Right lobe of liver (tissue), 6 donors: ENCODE measurements around the gene SHD. TPM values are rescaled to one million over a fixed set of nuclear protein-coding genes. Genes with fewer than 3 reads are reported as not detected.

Experiments used
- ATAC-seq, 4 donors: fragments of 200-7000 bp; cut with Tn5 transposase; one replicate each; pipeline ENCODE4 v1.9.1; 2020; ENCODE audit warnings: mild to moderate bottlenecking in 4 of 4, moderate library complexity in 4 of 4
- DNase-seq, 3 donors: peaks; one replicate each; pipeline ENCODE4 v3.0.0-alpha.2; 2020
- H3K27ac ChIP-seq, 3 donors: fragments of 200-600 bp; one replicate each; pipeline ENCODE4 v1.8.0; 2022
- H3K27me3 ChIP-seq, 2 donors: fragments of 200-600 bp; one replicate each; pipeline ENCODE4 v1.8.0; 2022
- H3K36me3 ChIP-seq, 4 donors: fragments of 200-600 bp; sonication (generic) in 1 of 4; one replicate each; pipeline versions ENCODE4 v1.5.1 to v1.8.0; 2017 to 2022; ENCODE audit warnings: control low read depth in 1 of 4
- H3K4me1 ChIP-seq, 4 donors: fragments of 200-600 bp; sonication (generic) in 1 of 4; one replicate each; pipeline versions ENCODE4 v1.5.1 to v1.8.0; 2017 to 2022; ENCODE audit warnings: control low read depth in 1 of 4
- H3K4me3 ChIP-seq, 3 donors: fragments of 200-600 bp; one replicate each; pipeline ENCODE4 v1.8.0; 2022
- H3K9me3 ChIP-seq, 4 donors: fragments of 200-600 bp; sonication (generic) in 1 of 4; one replicate each; pipeline versions ENCODE4 v1.5.1 to v1.8.0; 2017 to 2022; ENCODE audit warnings: control low read depth in 1 of 4
- CTCF ChIP-seq, 4 donors: fragments of 200-600 bp in 3 of 4; fragments of 450-650 bp in 1 of 4; IDR thresholded peaks; one replicate each; pipeline versions ENCODE4 v1.5.1 to v1.8.0; 2016 to 2022; ENCODE audit warnings: antibody characterized with exemption in 4 of 4, mild to moderate bottlenecking in 2 of 4
- POLR2A ChIP-seq: fragments of 450-650 bp; IDR thresholded peaks from one replicate; pipeline ENCODE4 v1.6.1; 2017; ENCODE audit warnings: antibody characterized with exemption, mild to moderate bottlenecking
- WGBS: methylation state at CpG from one replicate; pipeline ENCODE4 v1.1.6; 2018; ENCODE audit warnings: low coverage, low lambda C conversion rate; ENCODE audit not compliant: insufficient coverage; ENCODE audit errors: missing lambda C conversion rate; 5-methylcytosine and 5-hydroxymethylcytosine counted together
- intact Hi-C, 2 donors: fragments of 100-400 bp; cut with DNase I; formaldehyde crosslinking; loops; one replicate each; pipeline versions ENCODE4 v1.11.2 to v1.14.1; 2022
- total RNA-seq, 6 experiments: library from RNA; depleted of rRNA in 2 of 6; stranded (reverse); fragments of >200 nt in 2 of 6; fragmentation: NEBNext Ultra II Directional in 3 of 6; extraction: Animal tissue kit (Norgen Biotek cat#: 25700) in 3 of 6; gene quantifications; one replicate each; pipeline versions ENCODE4 v1.1.0 to v1.2.4, GENCODE V29; 2016 to 2023
- donor health status: DM: no; HTN: yes; CAD: no.
- donor health status: DM: no; HTN: no; CAD: no.
- donor health status: DM: no; HTN: no; CAD: no.
- donor health status: DM: no; HTN: yes; CAD: no.
- donor health status: DM: no; HTN: yes; CAD: no.

Gene SHD
- total RNA-seq, 6 experiments from 2014 or later = 1.7 to 9.7 (median 6.4) TPM

- DNase-seq = no peak
- peaks cover 0 to 23% (median 5%) of the 10 kb centered on the region in 4 donors for H3K4me1 ChIP-seq
- WGBS = 77% methylated on average over 7 of the region's 7 CpGs
- H3K36me3 ChIP-seq = peaks cover 0 to 7% (median 0%) of the 10 kb centered on the region in 4 donors
- no peaks in the 10 kb centered on the region for H3K9me3 ChIP-seq
- H3K4me3 ChIP-seq = no peak overlapping the region
- ATAC-seq = no peak
- intact Hi-C loops = loop anchor here in 1 of 2 donors (10.0 kb wide), 1 partner anchor 60 kb away; no protein-coding TSS in a partner anchor
- no peak overlapping the region for H3K27ac ChIP-seq
- TF ChIP-seq POLR2A (no peak), CTCF (IDR thresholded peaks at IDR 0.05) (no peak)
- H3K27me3 ChIP-seq = no peaks in the 10 kb centered on the region
Observed at GRCh38 chr19:4334929-4335570, 56.0 kb downstream of the SHD start.

DNA sequence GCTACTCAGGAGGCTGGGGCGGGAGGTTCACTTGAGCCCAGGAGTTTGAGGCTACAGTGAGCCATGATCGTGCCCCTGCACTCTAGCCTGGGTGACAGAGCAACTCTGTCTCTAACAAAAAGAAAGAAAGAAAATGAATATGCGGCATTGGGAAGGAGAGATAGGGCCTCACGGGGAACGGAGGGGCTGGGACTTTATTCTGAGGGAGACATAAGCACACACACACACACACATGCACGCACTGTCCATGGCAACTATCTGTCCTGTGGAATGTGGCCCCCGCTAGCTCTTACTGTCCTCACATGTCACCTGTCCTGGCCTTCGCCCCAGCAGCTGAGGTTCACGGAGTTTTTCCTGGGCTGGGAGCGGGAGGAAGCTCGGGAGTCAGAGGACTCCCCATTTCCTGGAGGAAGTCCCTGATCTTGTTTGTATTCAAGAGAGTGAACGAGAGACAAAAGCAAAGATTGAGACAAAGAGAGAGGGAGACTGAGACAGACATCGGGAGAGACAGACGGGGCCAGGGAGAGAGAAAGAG, 58.9 kb downstream of the SHD start:
- H3K27ac ChIP-seq = peak overlapping the region; percentile 76 to 94 (median 79)
- no peaks in the 10 kb centered on the region for H3K9me3 ChIP-seq
- TF ChIP-seq CTCF (IDR thresholded peaks at IDR 0.05) (no peak), POLR2A (no peak)
- H3K27me3 ChIP-seq = no peaks in the 10 kb centered on the region
- peak; percentile 64 to 78 (median 75) for DNase-seq
- peak; percentile 6 to 24 (median 11) for ATAC-seq
- H3K36me3 ChIP-seq = no peaks in the 10 kb centered on the region
- WGBS = 2% methylated on average over 14 of the region's 14 CpGs
- intact Hi-C loops = loop anchor here in 1 of 2 donors (10.0 kb wide), 1 partner anchor 57 kb away; no protein-coding TSS in a partner anchor
- peak overlapping the region; percentile 51 to 67 (median 65) for H3K4me3 ChIP-seq
- peaks cover 0 to 45% (median 15%) of the 10 kb centered on the region in 4 donors for H3K4me1 ChIP-seq

GRCh38 chr19:4338441-4339355, 59.6 kb downstream of the SHD start, which contains the start of gene STAP2:
Gene STAP2 (minus strand): TSS chr19:4338827. CDS start chr19:4338753, 74 bp downstream.
- peak; percentile 26 to 46 (median 31) for ATAC-seq
- Histone ChIP-seq H3K9me3 (no peaks in the 10 kb centered on the region), H3K27me3 (no peaks in the 10 kb centered on the region), H3K27ac (peak within 1 kb of the TSS; percentile 76 to 94 (median 79)), H3K4me1 (peaks cover 0 to 45% (median 15%) of the 10 kb centered on the region in 4 donors), H3K36me3 (no peaks in the 10 kb centered on the region), H3K4me3 (peak within 1 kb of the TSS; percentile 51 to 67 (median 65))
- WGBS = 32% methylated on average over 16 of the region's 27 CpGs
- intact Hi-C loops = loop anchor here in 1 of 2 donors (10.0 kb wide), 1 partner anchor 56 kb away; no protein-coding TSS in a partner anchor
- DNase-seq = peak; percentile 77 to 84 (median 78)
- TF ChIP-seq POLR2A = no peak
- TF ChIP-seq CTCF (IDR thresholded peaks at IDR 0.05) = no peak

Other genes with a start within 250 kb of the SHD start
- gene ZBTB7A, start 212.4 kb upstream of the SHD start, total RNA-seq = 10 to 100 TPM; 19.0 to 38.5 (median 27.7) TPM
- 10 to 100 TPM; 50.2 to 75.7 (median 59.8) TPM for gene MAP2K2, start 155.1 kb upstream of the SHD start, total RNA-seq
- 100 to 1,000 TPM in 4 of 6 experiments, 10 to 100 TPM in 2; 50.5 to 368 (median 199) TPM for gene CREB3L3, start 125.6 kb upstream of the SHD start, total RNA-seq
- gene SIRT6, start 96.7 kb upstream of the SHD start, total RNA-seq = 10 to 100 TPM in 3 of 6 experiments, 1 to 10 TPM in 3; 7.9 to 21.6 (median 10.0) TPM
- 1 to 10 TPM; 1.2 to 4.8 (median 2.7) TPM for gene ANKRD24, start 96.6 kb upstream of the SHD start, total RNA-seq
- 1 to 10 TPM in 5 of 6 experiments, under 1 TPM in 1; 0.73 to 4.1 (median 2.0) TPM for gene EBI3, start 49.7 kb upstream of the SHD start, total RNA-seq
- 10 to 100 TPM in 1 of 6 experiments, 1 to 10 TPM in 5; 6.4 to 14.1 (median 8.9) TPM for gene YJU2, start 32.2 kb upstream of the SHD start, total RNA-seq
- under 1 TPM in 2 of 6 experiments, not detected in 4; 0.24 to 0.32 TPM for gene TMIGD2, start 23.1 kb downstream of the SHD start, total RNA-seq
- gene FSD1, start 25.3 kb downstream of the SHD start, total RNA-seq = 1 to 10 TPM in 1 of 6 experiments, under 1 TPM in 3, not detected in 2; 0.19 to 2.2 (median 0.52) TPM
- 10 to 100 TPM; 21.4 to 51.5 (median 43.0) TPM for gene STAP2, start 59.6 kb downstream of the SHD start, total RNA-seq
- 10 to 100 TPM in 5 of 6 experiments, 1 to 10 TPM in 1; 6.4 to 21.7 (median 19.6) TPM for gene MPND, start 64.3 kb downstream of the SHD start, total RNA-seq
- 10 to 100 TPM; 22.6 to 47.7 (median 25.2) TPM for gene SH3GL1, start 121.3 kb downstream of the SHD start, total RNA-seq
- 1 to 10 TPM; 3.1 to 9.2 (median 3.5) TPM for gene CHAF1A, start 123.4 kb downstream of the SHD start, total RNA-seq
- 10 to 100 TPM; 47.2 to 79.1 (median 58.8) TPM for gene UBXN6, start 178.5 kb downstream of the SHD start, total RNA-seq
- 10 to 100 TPM in 5 of 6 experiments, 1 to 10 TPM in 1; 8.4 to 16.3 (median 14.0) TPM for gene HDGFL2, start 193.0 kb downstream of the SHD start, total RNA-seq
- gene PLIN4, start 239.2 kb downstream of the SHD start, total RNA-seq = 10 to 100 TPM; 28.4 to 51.2 (median 39.3) TPM